ENCODE results near the gene ASB2.

Gene ASB2

GRCh38 chr14:93999573-93999972, 23.2 kb upstream of the ASB2 start:
- no peak for DNase-seq

- DNase-seq, result no peak
Measured at GRCh38 chr14:93998871-93999403, 22.6 kb upstream of the ASB2 start.

- no peak for DNase-seq
Measured at GRCh38 chr14:93997916-93998870, 21.8 kb upstream of the ASB2 start.

- no peak for DNase-seq
Measured at GRCh38 chr14:93997082-93997481, 20.7 kb upstream of the ASB2 start, which contains the start of gene CCDC197. CCDC197 (plus strand) TSS chr14:93997301; CDS start chr14:93998132, 831 bp downstream.

- DNase-seq, result no peak
Measured at GRCh38 chr14:93996130-93996695, 19.8 kb upstream of the ASB2 start.

GRCh38 chr14:93994919-93995682, 18.7 kb upstream of the ASB2 start:
- peak; percentile 50 for DNase-seq

GRCh38 chr14:93993382-93993781, 17.0 kb upstream of the ASB2 start:
- no peak for DNase-seq

GRCh38 chr14:93991649-93992048, 15.3 kb upstream of the ASB2 start:
- no peak for DNase-seq

GRCh38 chr14:93991212-93991611, 14.8 kb upstream of the ASB2 start:
- DNase-seq, result no peak

- DNase-seq, result no peak
Measured at GRCh38 chr14:93989939-93990338, 13.6 kb upstream of the ASB2 start.

- no peak for DNase-seq
Measured at GRCh38 chr14:93987815-93988476, 11.6 kb upstream of the ASB2 start.

- DNase-seq, result no peak
Measured at GRCh38 chr14:93987376-93987775, 11.0 kb upstream of the ASB2 start.

GRCh38 chr14:93986955-93987354, 10.6 kb upstream of the ASB2 start:
- no peak for DNase-seq

- DNase-seq, result no peak
Measured at GRCh38 chr14:93984987-93985410, 8.6 kb upstream of the ASB2 start.

- DNase-seq, result no peak
Measured at GRCh38 chr14:93984070-93984469, 7.7 kb upstream of the ASB2 start.

GRCh38 chr14:93982230-93983007, 6.0 kb upstream of the ASB2 start:
- no peak for DNase-seq

- DNase-seq, result no peak
Measured at GRCh38 chr14:93981316-93982229, 5.2 kb upstream of the ASB2 start.

GRCh38 chr14:93980456-93981201, 4.3 kb upstream of the ASB2 start:
- DNase-seq, result no peak

GRCh38 chr14:93978735-93979134, 2.4 kb upstream of the ASB2 start:
- DNase-seq, result no peak
